Astrocyte of the cerebellum (primary cell): ENCODE measurements around the gene LMAN1.

Experiments
- DNase-seq: peaks from one replicate; pipeline ENCODE4 v3.0.0-alpha.2; 2011; ENCODE audit warnings: low read depth
- H3K4me3 ChIP-seq: 2 replicates; pipeline ENCODE4 v1.5.1; 2011; ENCODE audit warnings: mild to moderate bottlenecking, low read depth, low read length, moderate library complexity
- in situ Hi-C: cut with HindIII; loops from 2 replicates; pipeline ENCODE4 v1.10.0; 2017; ENCODE audit warnings: low sequenced_read_pairs
- TF ChIP-seq, protein P1 (sequence below): IDR thresholded peaks from 2 replicates; pipeline ENCODE4 v1.5.1; 2012; ENCODE audit warnings: low read length, low read depth, moderate library complexity, mild to moderate bottlenecking; ENCODE audit errors: missing control alignments

The LMAN1 gene

DNA sequence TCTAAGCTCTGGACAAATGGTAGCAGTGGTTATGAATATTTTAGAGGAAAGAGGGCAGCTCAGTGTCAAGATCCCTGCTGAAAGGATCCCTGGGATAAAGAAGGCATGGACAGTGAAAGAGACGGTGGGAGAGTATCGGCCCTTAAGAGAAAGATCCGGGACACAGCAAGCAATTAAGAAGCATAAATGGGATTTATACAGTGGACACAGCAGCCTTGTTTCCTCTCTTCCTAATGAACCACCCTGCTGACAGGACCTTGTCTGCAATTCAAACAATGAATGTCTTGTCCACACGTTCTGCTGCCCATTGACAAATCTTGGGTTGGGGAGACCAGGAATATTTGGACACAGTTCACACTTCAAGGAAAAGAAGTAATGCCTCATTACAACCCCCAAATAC, 57.1 kb downstream of the LMAN1 start:
- no peak overlapping the region for H3K4me3 ChIP-seq
- TF ChIP-seq, protein P1, sequence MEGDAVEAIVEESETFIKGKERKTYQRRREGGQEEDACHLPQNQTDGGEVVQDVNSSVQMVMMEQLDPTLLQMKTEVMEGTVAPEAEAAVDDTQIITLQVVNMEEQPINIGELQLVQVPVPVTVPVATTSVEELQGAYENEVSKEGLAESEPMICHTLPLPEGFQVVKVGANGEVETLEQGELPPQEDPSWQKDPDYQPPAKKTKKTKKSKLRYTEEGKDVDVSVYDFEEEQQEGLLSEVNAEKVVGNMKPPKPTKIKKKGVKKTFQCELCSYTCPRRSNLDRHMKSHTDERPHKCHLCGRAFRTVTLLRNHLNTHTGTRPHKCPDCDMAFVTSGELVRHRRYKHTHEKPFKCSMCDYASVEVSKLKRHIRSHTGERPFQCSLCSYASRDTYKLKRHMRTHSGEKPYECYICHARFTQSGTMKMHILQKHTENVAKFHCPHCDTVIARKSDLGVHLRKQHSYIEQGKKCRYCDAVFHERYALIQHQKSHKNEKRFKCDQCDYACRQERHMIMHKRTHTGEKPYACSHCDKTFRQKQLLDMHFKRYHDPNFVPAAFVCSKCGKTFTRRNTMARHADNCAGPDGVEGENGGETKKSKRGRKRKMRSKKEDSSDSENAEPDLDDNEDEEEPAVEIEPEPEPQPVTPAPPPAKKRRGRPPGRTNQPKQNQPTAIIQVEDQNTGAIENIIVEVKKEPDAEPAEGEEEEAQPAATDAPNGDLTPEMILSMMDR: no peak
- no peak for DNase-seq
- in situ Hi-C loops: no loop called here

DNA sequence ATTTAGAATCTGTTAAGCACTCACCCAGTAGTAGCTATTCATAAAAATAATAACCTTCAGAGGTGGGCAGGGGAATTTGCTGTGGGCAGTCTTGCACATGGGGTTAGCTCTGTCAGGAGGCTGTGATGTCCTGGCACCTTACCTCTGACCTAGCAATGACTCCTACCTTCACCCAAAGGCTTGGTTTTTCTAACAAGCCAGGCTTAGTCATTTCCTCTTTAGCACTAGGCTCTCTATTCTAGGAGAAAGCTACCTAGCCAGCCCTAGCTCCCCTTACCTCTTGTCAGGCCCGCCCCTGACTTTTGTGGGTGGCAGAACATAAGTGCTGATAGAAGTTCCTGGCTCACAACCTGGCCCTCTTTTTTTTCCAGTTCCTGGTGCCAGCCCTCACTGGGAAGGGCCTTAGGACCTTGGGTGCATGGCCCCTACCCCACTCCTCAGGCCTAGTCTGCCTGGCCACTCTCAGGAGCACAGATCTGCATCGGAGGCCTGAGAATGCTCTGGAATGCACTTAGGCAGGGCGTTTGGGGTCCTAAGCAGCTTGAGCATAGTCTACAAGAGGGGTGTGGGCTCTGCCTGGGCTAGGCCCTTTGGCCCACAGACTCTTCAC, 58.3 kb downstream of the LMAN1 start:
- TF ChIP-seq, protein P1: no peak
- in situ Hi-C loops: no loop called here
- no peak for DNase-seq
- no peak overlapping the region for H3K4me3 ChIP-seq

DNA sequence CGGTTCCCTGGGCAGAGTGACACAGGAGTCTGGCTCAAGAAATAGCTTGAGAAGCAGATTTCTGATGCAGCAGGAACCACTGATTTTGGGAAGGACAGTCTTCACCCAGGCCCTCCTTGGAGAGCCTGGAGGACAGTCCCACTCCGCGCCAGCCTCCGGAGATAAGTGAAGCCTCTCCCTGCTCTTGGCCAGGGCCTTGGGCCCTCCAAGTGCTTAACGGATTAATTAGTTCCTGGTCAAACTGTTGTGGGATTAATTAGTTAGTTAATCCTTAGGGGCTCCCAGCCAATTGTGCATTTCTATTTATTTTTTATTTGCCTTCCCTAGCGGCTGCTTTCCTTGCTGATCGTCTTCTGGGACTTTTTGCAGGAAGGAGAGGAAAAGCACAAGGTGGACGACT, 60.2 kb downstream of the LMAN1 start:
- TF ChIP-seq, protein P1: no peak
- in situ Hi-C loops: no loop called here
- no peak for DNase-seq
- no peak overlapping the region for H3K4me3 ChIP-seq

DNA sequence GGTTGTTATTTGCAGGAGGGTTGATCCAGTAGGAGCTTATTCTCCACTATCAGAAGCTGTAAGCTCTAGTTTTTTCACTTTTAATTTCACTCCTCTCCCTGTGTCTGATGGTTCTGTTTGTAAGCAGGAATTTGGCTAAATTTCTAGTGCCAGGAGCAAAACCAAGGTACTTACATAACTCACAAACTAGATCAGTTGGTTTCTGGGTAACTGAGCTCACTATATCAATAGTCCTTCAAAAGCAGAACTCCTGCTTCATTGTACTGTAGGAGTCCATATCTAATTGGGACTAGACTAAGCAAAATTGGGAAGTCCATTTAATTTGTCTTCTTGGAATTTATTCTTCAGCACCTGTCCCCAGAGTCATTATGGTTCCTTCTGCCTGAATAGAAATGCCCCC, 65.7 kb downstream of the LMAN1 start:
- no peak overlapping the region for H3K4me3 ChIP-seq
- in situ Hi-C loops: no loop called here
- DNase-seq: no peak
- TF ChIP-seq, protein P1: no peak

DNA sequence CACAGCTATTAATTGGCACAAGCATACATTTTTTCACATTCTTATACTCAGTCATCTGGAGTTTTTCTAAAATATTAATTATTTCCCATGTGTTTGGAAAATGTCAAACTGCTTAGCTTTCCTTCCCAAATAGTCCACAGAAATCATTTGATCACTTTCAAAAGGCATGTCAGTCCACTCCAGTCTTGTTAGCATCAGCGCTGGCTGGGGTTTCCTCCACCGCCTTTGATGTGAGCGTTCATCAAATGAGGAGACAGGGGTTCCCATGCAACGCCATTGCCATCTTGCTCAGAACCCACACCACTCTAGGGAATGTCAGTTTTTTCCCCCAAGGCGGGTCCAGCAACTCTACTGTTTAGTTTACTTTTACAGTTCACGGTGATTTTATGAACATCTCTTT, 72.7 kb downstream of the LMAN1 start:
- TF ChIP-seq, protein P1: no peak
- in situ Hi-C loops: no loop called here
- no peak overlapping the region for H3K4me3 ChIP-seq
- DNase-seq: no peak

DNA sequence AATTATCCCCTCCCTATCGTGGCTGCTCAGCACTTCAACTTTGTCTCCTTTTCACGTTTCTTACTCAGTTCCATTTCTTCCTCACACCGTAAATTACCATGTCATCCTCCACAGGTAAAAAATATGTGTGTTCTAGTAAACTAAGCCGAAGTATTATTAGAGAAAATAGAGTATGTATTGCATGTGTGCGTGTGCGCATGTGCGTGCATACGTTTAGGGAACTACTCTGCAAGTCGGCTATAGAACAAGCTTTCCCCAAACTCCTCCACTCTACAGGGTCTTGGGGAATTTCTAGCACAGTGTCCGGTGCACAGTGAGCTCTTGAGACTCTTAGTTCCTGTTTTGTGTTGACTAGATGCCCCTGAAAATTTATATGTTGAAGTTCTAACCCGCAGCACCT, 76.7 kb downstream of the LMAN1 start:
- no peak for DNase-seq
- in situ Hi-C loops: no loop called here

More for the DNA sequence above, 76.7 kb downstream of the LMAN1 start:
- no peak overlapping the region for H3K4me3 ChIP-seq
- TF ChIP-seq, protein P1: no peak
